Liver (tissue), 9 donors: ENCODE data around the gene FBN1. TPM values are rescaled to one million over a fixed set of nuclear protein-coding genes. Genes with fewer than 3 reads are reported as not detected.

Experiments
- DNase-seq: peaks from one replicate; pipeline ENCODE4 v3.0.0-alpha.2; 2017; ENCODE audit warnings: low spot score
- H3K27ac ChIP-seq, 2 donors: one replicate each; pipeline ENCODE4 v1.7.0; 2013; ENCODE audit warnings: inconsistent platforms in 2 of 2, low read length in 2 of 2, control low read depth in 1 of 2, low read depth in 1 of 2, mild to moderate bottlenecking in 1 of 2
- H3K27me3 ChIP-seq, 4 donors: one replicate each; pipeline versions ENCODE4 v1.6.1 to v1.7.0; 2013; ENCODE audit warnings: low read length in 3 of 4, inconsistent platforms in 1 of 4, mild to moderate bottlenecking in 1 of 4, moderate library complexity in 1 of 4; ENCODE audit not compliant: control insufficient read depth in 4 of 4, insufficient read depth in 4 of 4
- H3K36me3 ChIP-seq, 4 donors: one replicate each; pipeline versions ENCODE4 v1.6.1 to v1.7.0; 2013; ENCODE audit warnings: low read length in 3 of 4, mild to moderate bottlenecking in 3 of 4, low read depth in 1 of 4, moderate library complexity in 1 of 4; ENCODE audit not compliant: control insufficient read depth in 4 of 4, insufficient read depth in 3 of 4
- H3K4me1 ChIP-seq, 4 donors: one replicate each; pipeline versions ENCODE4 v1.6.1 to v1.7.0; 2013; ENCODE audit warnings: low read length in 3 of 4, mild to moderate bottlenecking in 3 of 4, moderate library complexity in 1 of 4; ENCODE audit not compliant: control insufficient read depth in 4 of 4, insufficient read depth in 4 of 4
- H3K4me3 ChIP-seq, 3 donors: one replicate each; pipeline versions ENCODE4 v1.6.1 to v1.7.0; 2013; ENCODE audit warnings: low read length in 3 of 3, control low read depth in 1 of 3, low read depth in 1 of 3, mild to moderate bottlenecking in 1 of 3
- H3K9ac ChIP-seq, 2 donors: one replicate each; pipeline ENCODE4 v1.7.0; 2013; ENCODE audit warnings: low read length in 2 of 2, mild to moderate bottlenecking in 2 of 2, moderate library complexity in 2 of 2, control low read depth in 1 of 2, low read depth in 1 of 2
- H3K9me3 ChIP-seq, 4 donors: one replicate each; pipeline versions ENCODE4 v1.6.1 to v1.7.0; 2013; ENCODE audit warnings: low read length in 3 of 4; ENCODE audit not compliant: control insufficient read depth in 4 of 4
- EGR1 ChIP-seq, 2 donors: IDR thresholded peaks; 2 replicates each; pipeline ENCODE4 v1.6.1; 2016 to 2018; ENCODE audit warnings: antibody characterized with exemption in 2 of 2, low read depth in 2 of 2
- FOXA1 ChIP-seq: IDR thresholded peaks from 2 replicates; pipeline ENCODE4 v1.6.1; 2016; ENCODE audit warnings: antibody characterized with exemption
- FOXA2 ChIP-seq: IDR thresholded peaks from 2 replicates; pipeline ENCODE4 v1.6.1; 2016; ENCODE audit warnings: antibody characterized with exemption
- GABPA ChIP-seq, 2 donors: IDR thresholded peaks in 1 of 2; conservative IDR thresholded peaks in 1 of 2; 2 replicates each; pipeline ENCODE4 v1.6.1; 2016; ENCODE audit warnings: antibody characterized with exemption in 2 of 2, mild to moderate bottlenecking in 1 of 2, moderate library complexity in 1 of 2
- HNF4A ChIP-seq, 2 donors: conservative IDR thresholded peaks; 2 replicates each; pipeline ENCODE4 v1.6.1; 2016; ENCODE audit warnings: antibody characterized with exemption in 2 of 2, mild to moderate bottlenecking in 2 of 2
- HNF4G ChIP-seq: IDR thresholded peaks from 2 replicates; pipeline ENCODE4 v1.6.1; 2016; ENCODE audit warnings: antibody characterized with exemption
- JUND ChIP-seq, 2 donors: IDR thresholded peaks; 2 replicates each; pipeline ENCODE4 v1.6.1; 2016; ENCODE audit warnings: antibody characterized with exemption in 2 of 2
- NR2F2 ChIP-seq: IDR thresholded peaks from 2 replicates; pipeline ENCODE4 v1.6.1; 2016; ENCODE audit warnings: antibody characterized with exemption
- RAD21 ChIP-seq, 2 donors: IDR thresholded peaks; 2 replicates each; pipeline ENCODE4 v1.6.1; 2016; ENCODE audit warnings: antibody characterized with exemption in 2 of 2, mild to moderate bottlenecking in 2 of 2
- RXRA ChIP-seq, 2 donors: IDR thresholded peaks; 2 replicates each; pipeline ENCODE4 v1.6.1; 2017 to 2018; ENCODE audit warnings: antibody characterized with exemption in 2 of 2, mild to moderate bottlenecking in 1 of 2
- SP1 ChIP-seq: IDR thresholded peaks from 2 replicates; pipeline ENCODE4 v1.6.1; 2018; ENCODE audit warnings: antibody characterized with exemption, mild to moderate bottlenecking
- TAF1 ChIP-seq: conservative IDR thresholded peaks from 2 replicates; pipeline ENCODE4 v1.6.1; 2016; ENCODE audit warnings: antibody characterized with exemption, mild to moderate bottlenecking
- YY1 ChIP-seq: IDR thresholded peaks from 2 replicates; pipeline ENCODE4 v1.6.1; 2016; ENCODE audit warnings: antibody characterized with exemption, mild to moderate bottlenecking
- WGBS: extraction: QIAGEN DNeasy Blood & Tissue Kit; methylation state at CpG from one replicate; pipeline ENCODE4 v1.1.7; 2013; 5-methylcytosine and 5-hydroxymethylcytosine counted together
- polyA plus RNA-seq, 2 donors: library from polyadenylated mRNA; stranded (reverse) in 1 of 2; unstranded in 1 of 2; fragments of 200-250 nt in 1 of 2; fragments of >200 nt in 1 of 2; fragmentation: Nextera tagmentation in 1 of 2; extraction: Ambion mirVana in 1 of 2; gene quantifications; one replicate each; pipeline versions ENCODE4 v1.2.1 to v1.2.3, GENCODE V29; 2013 to 2015
- total RNA-seq, 2 donors: library from RNA; depleted of rRNA; stranded (reverse); fragments of >200 nt; gene quantifications; one replicate each; pipeline ENCODE4 v1.2.3, GENCODE V29; 2014
- TF ChIP-seq, protein P1 (sequence below): IDR thresholded peaks from 2 replicates; pipeline ENCODE4 v1.6.1; 2016; ENCODE audit warnings: antibody characterized with exemption
- TF ChIP-seq, protein P2 (sequence below): fragments of 150-350 bp; IDR thresholded peaks from 2 replicates; pipeline ENCODE4 v1.5.1; 2017; ENCODE audit warnings: improper control_type of control experiment, low read depth, low read length; ENCODE audit not compliant: missing input control
- TF ChIP-seq, protein P3 (sequence below): IDR thresholded peaks from 2 replicates; pipeline ENCODE4 v1.6.1; 2016; ENCODE audit warnings: antibody characterized with exemption, mild to moderate bottlenecking
- TF ChIP-seq, protein P4 (sequence below): IDR thresholded peaks from 2 replicates; pipeline ENCODE4 v1.6.1; 2016; ENCODE audit warnings: antibody characterized with exemption
- TF ChIP-seq, protein P5 (sequence below): IDR thresholded peaks from 2 replicates; pipeline ENCODE4 v1.6.1; 2016; ENCODE audit warnings: antibody characterized with exemption
- donor health status: healthy.
- donor health status: healthy.
- donor health status: healthy.
- donor health status: healthy.
- donor health status: healthy.

Gene FBN1
- total and polyA plus RNA-seq, 4 donors, result 1.3 to 20.1 (median 12.4) TPM

DNA sequence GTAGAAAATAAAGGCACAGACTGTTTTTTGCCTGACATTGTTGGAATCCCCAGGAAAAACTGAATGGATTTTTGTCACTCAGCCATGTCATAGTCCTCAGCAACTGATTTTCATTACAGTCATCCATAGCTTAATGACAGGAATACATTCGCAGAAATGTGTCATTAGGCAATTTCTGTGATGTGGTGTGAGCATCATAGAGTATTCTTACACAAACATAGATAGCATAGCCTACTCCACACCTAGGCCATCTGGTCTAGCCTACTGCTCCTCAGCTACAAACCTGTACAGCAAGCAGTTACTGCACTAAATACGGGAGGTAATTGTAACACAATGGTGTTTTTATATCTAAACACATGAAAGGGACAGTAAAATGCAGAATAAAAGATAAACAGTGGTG lies 34.4 kb upstream of the FBN1 start (continued):
- TF ChIP-seq NR2F2, result no peak

DNA sequence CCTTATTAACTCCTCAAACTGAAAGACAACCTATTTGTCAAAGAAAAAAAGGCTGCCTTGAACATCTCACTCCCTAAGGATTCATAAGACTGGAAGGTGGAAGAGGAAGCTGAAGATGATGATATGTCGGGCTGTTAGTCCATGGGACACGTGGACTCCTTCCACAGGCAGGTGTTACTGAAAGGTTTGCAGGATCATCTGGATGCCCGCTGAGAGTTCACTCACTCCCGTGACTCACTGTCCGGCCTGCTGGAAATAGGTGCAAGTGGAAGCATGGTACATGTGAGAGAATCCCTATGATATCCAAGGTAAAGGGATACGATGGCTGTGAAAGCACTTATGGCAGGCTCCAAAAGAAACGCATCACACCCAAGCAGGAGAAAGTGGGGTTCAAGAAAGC lies 33.3 kb upstream of the FBN1 start:
- no peak overlapping the region for H3K4me3 ChIP-seq
- TF ChIP-seq, protein P1, sequence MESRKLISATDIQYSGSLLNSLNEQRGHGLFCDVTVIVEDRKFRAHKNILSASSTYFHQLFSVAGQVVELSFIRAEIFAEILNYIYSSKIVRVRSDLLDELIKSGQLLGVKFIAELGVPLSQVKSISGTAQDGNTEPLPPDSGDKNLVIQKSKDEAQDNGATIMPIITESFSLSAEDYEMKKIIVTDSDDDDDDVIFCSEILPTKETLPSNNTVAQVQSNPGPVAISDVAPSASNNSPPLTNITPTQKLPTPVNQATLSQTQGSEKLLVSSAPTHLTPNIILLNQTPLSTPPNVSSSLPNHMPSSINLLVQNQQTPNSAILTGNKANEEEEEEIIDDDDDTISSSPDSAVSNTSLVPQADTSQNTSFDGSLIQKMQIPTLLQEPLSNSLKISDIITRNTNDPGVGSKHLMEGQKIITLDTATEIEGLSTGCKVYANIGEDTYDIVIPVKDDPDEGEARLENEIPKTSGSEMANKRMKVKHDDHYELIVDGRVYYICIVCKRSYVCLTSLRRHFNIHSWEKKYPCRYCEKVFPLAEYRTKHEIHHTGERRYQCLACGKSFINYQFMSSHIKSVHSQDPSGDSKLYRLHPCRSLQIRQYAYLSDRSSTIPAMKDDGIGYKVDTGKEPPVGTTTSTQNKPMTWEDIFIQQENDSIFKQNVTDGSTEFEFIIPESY, result no peak
- TF ChIP-seq, protein P2, sequence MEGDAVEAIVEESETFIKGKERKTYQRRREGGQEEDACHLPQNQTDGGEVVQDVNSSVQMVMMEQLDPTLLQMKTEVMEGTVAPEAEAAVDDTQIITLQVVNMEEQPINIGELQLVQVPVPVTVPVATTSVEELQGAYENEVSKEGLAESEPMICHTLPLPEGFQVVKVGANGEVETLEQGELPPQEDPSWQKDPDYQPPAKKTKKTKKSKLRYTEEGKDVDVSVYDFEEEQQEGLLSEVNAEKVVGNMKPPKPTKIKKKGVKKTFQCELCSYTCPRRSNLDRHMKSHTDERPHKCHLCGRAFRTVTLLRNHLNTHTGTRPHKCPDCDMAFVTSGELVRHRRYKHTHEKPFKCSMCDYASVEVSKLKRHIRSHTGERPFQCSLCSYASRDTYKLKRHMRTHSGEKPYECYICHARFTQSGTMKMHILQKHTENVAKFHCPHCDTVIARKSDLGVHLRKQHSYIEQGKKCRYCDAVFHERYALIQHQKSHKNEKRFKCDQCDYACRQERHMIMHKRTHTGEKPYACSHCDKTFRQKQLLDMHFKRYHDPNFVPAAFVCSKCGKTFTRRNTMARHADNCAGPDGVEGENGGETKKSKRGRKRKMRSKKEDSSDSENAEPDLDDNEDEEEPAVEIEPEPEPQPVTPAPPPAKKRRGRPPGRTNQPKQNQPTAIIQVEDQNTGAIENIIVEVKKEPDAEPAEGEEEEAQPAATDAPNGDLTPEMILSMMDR, result no peak
- no peak for TF ChIP-seq NR2F2
- TF ChIP-seq FOXA2, result no peak
- TF ChIP-seq TAF1, result no peak
- no peak for TF ChIP-seq JUND (IDR thresholded peaks at IDR 0.05)
- TF ChIP-seq HNF4G, result no peak
- no peak for TF ChIP-seq YY1
- TF ChIP-seq RXRA (IDR thresholded peaks at IDR 0.05), result no peak
- no peak for TF ChIP-seq EGR1 (IDR thresholded peaks at IDR 0.05; ENCODE audit: low read depth in 2 of 2)
- TF ChIP-seq, protein P3, sequence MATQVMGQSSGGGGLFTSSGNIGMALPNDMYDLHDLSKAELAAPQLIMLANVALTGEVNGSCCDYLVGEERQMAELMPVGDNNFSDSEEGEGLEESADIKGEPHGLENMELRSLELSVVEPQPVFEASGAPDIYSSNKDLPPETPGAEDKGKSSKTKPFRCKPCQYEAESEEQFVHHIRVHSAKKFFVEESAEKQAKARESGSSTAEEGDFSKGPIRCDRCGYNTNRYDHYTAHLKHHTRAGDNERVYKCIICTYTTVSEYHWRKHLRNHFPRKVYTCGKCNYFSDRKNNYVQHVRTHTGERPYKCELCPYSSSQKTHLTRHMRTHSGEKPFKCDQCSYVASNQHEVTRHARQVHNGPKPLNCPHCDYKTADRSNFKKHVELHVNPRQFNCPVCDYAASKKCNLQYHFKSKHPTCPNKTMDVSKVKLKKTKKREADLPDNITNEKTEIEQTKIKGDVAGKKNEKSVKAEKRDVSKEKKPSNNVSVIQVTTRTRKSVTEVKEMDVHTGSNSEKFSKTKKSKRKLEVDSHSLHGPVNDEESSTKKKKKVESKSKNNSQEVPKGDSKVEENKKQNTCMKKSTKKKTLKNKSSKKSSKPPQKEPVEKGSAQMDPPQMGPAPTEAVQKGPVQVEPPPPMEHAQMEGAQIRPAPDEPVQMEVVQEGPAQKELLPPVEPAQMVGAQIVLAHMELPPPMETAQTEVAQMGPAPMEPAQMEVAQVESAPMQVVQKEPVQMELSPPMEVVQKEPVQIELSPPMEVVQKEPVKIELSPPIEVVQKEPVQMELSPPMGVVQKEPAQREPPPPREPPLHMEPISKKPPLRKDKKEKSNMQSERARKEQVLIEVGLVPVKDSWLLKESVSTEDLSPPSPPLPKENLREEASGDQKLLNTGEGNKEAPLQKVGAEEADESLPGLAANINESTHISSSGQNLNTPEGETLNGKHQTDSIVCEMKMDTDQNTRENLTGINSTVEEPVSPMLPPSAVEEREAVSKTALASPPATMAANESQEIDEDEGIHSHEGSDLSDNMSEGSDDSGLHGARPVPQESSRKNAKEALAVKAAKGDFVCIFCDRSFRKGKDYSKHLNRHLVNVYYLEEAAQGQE, result no peak
- no peak for TF ChIP-seq FOXA1
- no peak for TF ChIP-seq RAD21 (IDR thresholded peaks at IDR 0.05)
- TF ChIP-seq, protein P4, sequence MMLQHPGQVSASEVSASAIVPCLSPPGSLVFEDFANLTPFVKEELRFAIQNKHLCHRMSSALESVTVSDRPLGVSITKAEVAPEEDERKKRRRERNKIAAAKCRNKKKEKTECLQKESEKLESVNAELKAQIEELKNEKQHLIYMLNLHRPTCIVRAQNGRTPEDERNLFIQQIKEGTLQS, result no peak
- TF ChIP-seq, protein P5, sequence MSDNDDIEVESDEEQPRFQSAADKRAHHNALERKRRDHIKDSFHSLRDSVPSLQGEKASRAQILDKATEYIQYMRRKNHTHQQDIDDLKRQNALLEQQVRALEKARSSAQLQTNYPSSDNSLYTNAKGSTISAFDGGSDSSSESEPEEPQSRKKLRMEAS, result no peak
- no peak for TF ChIP-seq HNF4A (conservative IDR thresholded peaks at IDR 0.05)
- TF ChIP-seq SP1, result no peak
- no peak for TF ChIP-seq GABPA (IDR thresholded peaks at IDR 0.05 in 1 of 2, conservative IDR thresholded peaks at IDR 0.05 in 1 of 2)
- no peaks in the 10 kb centered on the region for H3K4me1 ChIP-seq
- H3K27me3 ChIP-seq, result no peaks in the 10 kb centered on the region
- no peaks in the 10 kb centered on the region for H3K36me3 ChIP-seq
- no peak overlapping the region for H3K27ac ChIP-seq
- H3K9me3 ChIP-seq, result peaks cover 0 to 3% (median 0%) of the 10 kb centered on the region in 4 donors
- 94% methylated on average over 7 of the region's 7 CpGs for WGBS
- no peak overlapping the region for H3K9ac ChIP-seq
- no peak for DNase-seq
